Measurements from ENCODE around the gene RO60. TPM values are rescaled to one million over a fixed set of nuclear protein-coding genes. Genes with fewer than 3 reads are reported as not detected.
"Not testable (repeated sequence)": the region's sequence is repeated elsewhere in the genome, so short reads cannot be mapped to it uniquely, and the experiment has no call there.

The RO60 gene
- total RNA-seq, 1 donor from 2014 or later = 144 TPM

GRCh38 chr1:193033610-193034009 lies 25.8 kb upstream of the RO60 start:
- TF ChIP-seq, protein P1, sequence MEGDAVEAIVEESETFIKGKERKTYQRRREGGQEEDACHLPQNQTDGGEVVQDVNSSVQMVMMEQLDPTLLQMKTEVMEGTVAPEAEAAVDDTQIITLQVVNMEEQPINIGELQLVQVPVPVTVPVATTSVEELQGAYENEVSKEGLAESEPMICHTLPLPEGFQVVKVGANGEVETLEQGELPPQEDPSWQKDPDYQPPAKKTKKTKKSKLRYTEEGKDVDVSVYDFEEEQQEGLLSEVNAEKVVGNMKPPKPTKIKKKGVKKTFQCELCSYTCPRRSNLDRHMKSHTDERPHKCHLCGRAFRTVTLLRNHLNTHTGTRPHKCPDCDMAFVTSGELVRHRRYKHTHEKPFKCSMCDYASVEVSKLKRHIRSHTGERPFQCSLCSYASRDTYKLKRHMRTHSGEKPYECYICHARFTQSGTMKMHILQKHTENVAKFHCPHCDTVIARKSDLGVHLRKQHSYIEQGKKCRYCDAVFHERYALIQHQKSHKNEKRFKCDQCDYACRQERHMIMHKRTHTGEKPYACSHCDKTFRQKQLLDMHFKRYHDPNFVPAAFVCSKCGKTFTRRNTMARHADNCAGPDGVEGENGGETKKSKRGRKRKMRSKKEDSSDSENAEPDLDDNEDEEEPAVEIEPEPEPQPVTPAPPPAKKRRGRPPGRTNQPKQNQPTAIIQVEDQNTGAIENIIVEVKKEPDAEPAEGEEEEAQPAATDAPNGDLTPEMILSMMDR (IDR thresholded peaks at IDR 0.05; ENCODE audit: unreplicated experiment) = no peak
- Mint-ChIP-seq H3K4me1 (ENCODE audit: unreplicated experiment) (peaks cover 7% of the 10 kb centered on the region), H3K36me3 (ENCODE audit: low read depth, unreplicated experiment) (peaks cover 4% of the 10 kb centered on the region), H3K27ac (ENCODE audit: unreplicated experiment) (no peak overlapping the region), H3K9me3 (ENCODE audit: unreplicated experiment) (no peaks in the 10 kb centered on the region), H3K4me3 (ENCODE audit: unreplicated experiment) (no peak overlapping the region), H3K27me3 (ENCODE audit: unreplicated experiment) (peaks cover 2% of the 10 kb centered on the region)
- no peak for DNase-seq (ENCODE audit: low spot score)

DNA sequence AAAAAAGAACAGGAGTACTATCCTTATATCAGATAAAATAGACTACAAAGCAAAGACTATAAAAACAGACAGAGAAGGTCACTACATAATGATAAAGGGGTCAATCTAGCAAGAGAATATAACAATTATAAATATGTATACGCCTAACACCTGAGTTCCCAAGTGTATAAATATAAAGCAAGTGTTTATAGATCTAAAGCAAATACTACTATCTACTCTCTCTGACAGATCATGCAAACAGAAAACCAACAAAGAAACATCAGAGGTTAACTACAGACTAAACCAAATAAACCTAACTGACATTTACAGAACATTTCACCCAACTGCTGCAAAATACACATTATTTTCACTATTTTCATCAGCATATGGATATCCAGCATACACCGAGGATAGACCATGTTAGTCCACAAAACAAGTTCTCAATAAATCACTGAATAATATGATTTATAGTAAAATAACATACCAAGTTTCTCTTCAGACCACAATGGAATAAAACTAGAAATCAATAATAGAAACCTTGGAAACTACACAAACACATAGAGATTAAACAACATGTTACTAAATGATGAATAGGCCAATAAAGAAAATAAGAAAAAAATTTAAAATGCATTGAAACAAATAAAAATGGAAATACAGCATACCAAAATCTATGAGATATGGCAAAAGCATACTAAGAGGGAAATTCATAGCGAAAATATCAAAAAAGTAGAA lies 22.9 kb upstream of the RO60 start:
- Mint-ChIP-seq H3K4me1 (ENCODE audit: unreplicated experiment) (peaks cover 7% of the 10 kb centered on the region), H3K27me3 (ENCODE audit: unreplicated experiment) (peaks cover 2% of the 10 kb centered on the region), H3K27ac (ENCODE audit: unreplicated experiment) (no peak overlapping the region), H3K36me3 (ENCODE audit: low read depth, unreplicated experiment) (peaks cover 4% of the 10 kb centered on the region), H3K9me3 (ENCODE audit: unreplicated experiment) (no peaks in the 10 kb centered on the region), H3K4me3 (ENCODE audit: unreplicated experiment) (no peak overlapping the region)
- TF ChIP-seq, protein P1 (IDR thresholded peaks at IDR 0.05; ENCODE audit: unreplicated experiment) = no peak
- no peak for DNase-seq (ENCODE audit: low spot score)

GRCh38 chr1:193040011-193040410 lies 19.4 kb upstream of the RO60 start:
- Mint-ChIP-seq H3K4me1 (ENCODE audit: unreplicated experiment) (peaks cover 4% of the 10 kb centered on the region), H3K36me3 (ENCODE audit: low read depth, unreplicated experiment) (no peaks in the 10 kb centered on the region), H3K9me3 (ENCODE audit: unreplicated experiment) (no peaks in the 10 kb centered on the region), H3K27me3 (ENCODE audit: unreplicated experiment) (peaks cover 2% of the 10 kb centered on the region), H3K4me3 (ENCODE audit: unreplicated experiment) (no peak overlapping the region), H3K27ac (ENCODE audit: unreplicated experiment) (no peak overlapping the region)
- TF ChIP-seq, protein P1 (IDR thresholded peaks at IDR 0.05; ENCODE audit: unreplicated experiment) = no peak
- DNase-seq (ENCODE audit: low spot score) = no peak

DNA sequence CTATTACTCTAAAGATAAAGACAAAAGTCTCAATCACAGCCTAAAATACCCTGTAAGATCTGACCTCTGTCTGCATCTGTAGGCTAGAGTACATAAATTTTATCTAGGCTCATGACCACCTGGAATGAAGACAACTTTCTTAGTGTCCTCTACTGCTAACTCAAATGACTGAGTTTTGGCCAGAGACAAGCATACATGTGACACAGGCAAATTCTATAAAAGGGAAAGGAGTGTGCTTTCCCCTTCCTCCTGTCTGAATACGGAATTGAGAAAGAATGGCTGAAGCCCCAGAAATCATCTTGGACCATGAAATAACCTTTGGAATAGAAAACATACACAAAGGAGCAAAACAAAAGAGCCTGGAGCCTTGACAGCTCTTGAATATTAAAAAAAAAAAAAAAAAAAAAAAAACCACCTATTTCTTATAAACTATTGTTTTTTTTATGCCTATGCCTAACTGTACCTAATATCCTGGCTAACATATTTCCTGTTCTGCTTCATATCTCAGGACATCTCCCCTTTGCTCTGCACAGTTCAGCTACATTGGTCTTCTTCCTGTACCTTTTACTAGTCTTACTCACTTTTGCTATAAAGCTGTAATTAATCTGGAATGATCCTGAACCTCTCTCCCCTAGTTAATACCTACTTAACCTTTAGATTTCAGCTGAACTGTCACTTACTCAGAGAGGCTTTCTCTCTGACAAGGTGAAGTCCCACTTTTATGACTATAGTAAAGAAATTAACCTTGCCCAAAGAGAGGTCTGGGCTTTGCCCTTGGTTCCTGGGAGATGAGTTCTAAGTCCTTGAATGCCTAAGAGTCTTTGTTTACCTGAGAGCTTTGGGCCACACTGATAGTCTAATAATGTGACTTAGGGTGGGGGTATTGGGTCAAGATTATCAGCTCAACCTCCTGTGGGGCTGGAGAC lies 16.4 kb upstream of the RO60 start:
- Mint-ChIP-seq H3K27ac (ENCODE audit: unreplicated experiment) (no peak overlapping the region), H3K36me3 (ENCODE audit: low read depth, unreplicated experiment) (peaks cover 5% of the 10 kb centered on the region), H3K4me3 (ENCODE audit: unreplicated experiment) (no peak overlapping the region), H3K9me3 (ENCODE audit: unreplicated experiment) (no peaks in the 10 kb centered on the region), H3K27me3 (ENCODE audit: unreplicated experiment) (peaks cover 2% of the 10 kb centered on the region), H3K4me1 (ENCODE audit: unreplicated experiment) (peaks cover 4% of the 10 kb centered on the region)
- DNase-seq (ENCODE audit: low spot score) = no peak
- TF ChIP-seq, protein P1 (IDR thresholded peaks at IDR 0.05; ENCODE audit: unreplicated experiment) = no peak

GRCh38 chr1:193048913-193049312 lies 10.5 kb upstream of the RO60 start:
- not testable (repeated sequence) for DNase-seq (ENCODE audit: low spot score)

More at GRCh38 chr1:193048913-193049312, 10.5 kb upstream of the RO60 start:
- not testable (repeated sequence) for H3K4me3 Mint-ChIP-seq (ENCODE audit: unreplicated experiment); H3K9me3 Mint-ChIP-seq (ENCODE audit: unreplicated experiment); H3K27me3 Mint-ChIP-seq (ENCODE audit: unreplicated experiment); H3K4me1 Mint-ChIP-seq (ENCODE audit: unreplicated experiment); H3K27ac Mint-ChIP-seq (ENCODE audit: unreplicated experiment); H3K36me3 Mint-ChIP-seq (ENCODE audit: low read depth, unreplicated experiment)
